AG09309 (cell line): Measurements from ENCODE around the gene MUC2.

Experiments
- DNase-seq: peaks from one replicate; pipeline ENCODE4 v3.0.0-alpha.2; 2010; ENCODE audit warnings: low read depth
- H3K4me3 ChIP-seq: 2 replicates; pipeline ENCODE4 v1.5.1; 2011; ENCODE audit warnings: mild to moderate bottlenecking, low read depth, low read length, moderate library complexity; ENCODE audit not compliant: control insufficient read depth
- CTCF ChIP-seq: IDR thresholded peaks from 2 replicates; pipeline ENCODE4 v1.5.1; 2011; ENCODE audit warnings: mild to moderate bottlenecking, low read depth, low read length, inconsistent platforms; ENCODE audit not compliant: insufficient read depth, control insufficient read depth; ENCODE audit errors: missing control alignments

MUC2 gene

GRCh38 chr11:1102221-1102971, 27.7 kb downstream of the MUC2 start:
- no peak for DNase-seq
- no peak for TF ChIP-seq CTCF
- H3K4me3 ChIP-seq, result no peak overlapping the region

- no peak overlapping the region for H3K4me3 ChIP-seq
- DNase-seq, result no peak
- TF ChIP-seq CTCF, result no peak
Observed at GRCh38 chr11:1102996-1103395, 28.3 kb downstream of the MUC2 start.

- no peak for TF ChIP-seq CTCF
- no peak overlapping the region for H3K4me3 ChIP-seq
- no peak for DNase-seq
Observed at GRCh38 chr11:1103401-1104360, 29.0 kb downstream of the MUC2 start.

GRCh38 chr11:1104411-1105182, 29.9 kb downstream of the MUC2 start:
- DNase-seq, result no peak
- TF ChIP-seq CTCF, result no peak
- H3K4me3 ChIP-seq, result no peak overlapping the region

GRCh38 chr11:1105183-1105565, 30.5 kb downstream of the MUC2 start:
- H3K4me3 ChIP-seq, result no peak overlapping the region
- TF ChIP-seq CTCF, result no peak
- DNase-seq, result no peak

GRCh38 chr11:1106387-1106786, 31.7 kb downstream of the MUC2 start:
- TF ChIP-seq CTCF, result no peak
- DNase-seq, result no peak

More at GRCh38 chr11:1106387-1106786, 31.7 kb downstream of the MUC2 start:
- H3K4me3 ChIP-seq, result no peak overlapping the region
